GM10248 (cell line): ENCODE results near the gene TMCO4.

Experiments used
- CTCF ChIA-PET: fragments of 300-600 bp; sonication (Branson Sonifier 250); formaldehyde crosslinking; extraction: SDS; loops from one replicate; lab custom pipeline; 2021; ENCODE audit warnings: antibody characterized with exemption; lab: Yijun Ruan, JAX
- POLR2A ChIA-PET: fragments of 350-650 bp; sonication (Branson Sonifier 250); formaldehyde crosslinking; extraction: SDS; loops from one replicate; lab custom pipeline; 2020; ENCODE audit warnings: antibody characterized with exemption; lab: Yijun Ruan, JAX
- DNase-seq: peaks from one replicate; pipeline ENCODE4 v3.0.0; 2012; ENCODE audit errors: extremely low spot score
- CTCF ChIP-seq: IDR thresholded peaks from 2 replicates; pipeline ENCODE4 v1.5.1; 2012; ENCODE audit warnings: mild to moderate bottlenecking, low read depth; ENCODE audit errors: extremely low read depth, missing control alignments, control extremely low read depth

The TMCO4 gene

DNA sequence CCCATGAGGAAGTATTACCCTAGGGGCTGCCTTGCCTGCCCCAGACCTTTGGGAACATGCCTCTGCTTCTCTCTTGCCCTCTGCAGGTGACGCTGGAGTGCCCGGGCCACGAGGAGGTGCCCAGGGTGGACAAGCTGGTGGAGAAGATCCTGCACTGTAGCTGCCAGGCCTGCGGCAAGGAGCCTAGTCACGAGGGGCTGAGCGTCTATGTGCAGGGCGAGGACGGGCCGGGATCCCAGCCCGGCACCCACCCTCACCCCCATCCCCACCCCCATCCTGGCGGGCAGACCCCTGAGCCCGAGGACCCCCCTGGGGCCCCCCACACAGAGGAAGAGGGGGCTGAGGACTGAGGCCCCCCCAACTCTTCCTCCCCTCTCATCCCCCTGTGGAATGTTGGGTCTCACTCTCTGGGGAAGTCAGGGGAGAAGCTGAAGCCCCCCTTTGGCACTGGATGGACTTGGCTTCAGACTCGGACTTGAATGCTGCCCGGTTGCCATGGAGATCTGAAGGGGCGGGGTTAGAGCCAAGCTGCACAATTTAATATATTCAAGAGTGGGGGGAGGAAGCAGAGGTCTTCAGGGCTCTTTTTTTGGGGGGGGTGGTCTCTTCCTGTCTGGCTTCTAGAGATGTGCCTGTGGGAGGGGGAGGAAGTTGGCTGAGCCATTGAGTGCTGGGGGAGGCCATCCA, 142.8 kb downstream of the TMCO4 start:
- DNase-seq = no peak
- no peak for TF ChIP-seq CTCF
- CTCF ChIA-PET = interaction anchor here (1.4 kb wide), 1 partner anchor 1060 kb away, joined by 3 read pairs; no protein-coding TSS in a partner anchor
- POLR2A ChIA-PET = interaction anchor here (0.5 kb wide), 1 partner anchor 736 kb away, joined by 3 read pairs; no protein-coding TSS in a partner anchor

- ChIA-PET CTCF (interaction anchor here (1.4 kb wide), 1 partner anchor 1059 kb away, joined by 3 read pairs; no protein-coding TSS in a partner anchor), POLR2A (no interaction called here)
- no peak for DNase-seq
- TF ChIP-seq CTCF = no peak
These were observed 143.5 kb downstream of the TMCO4 start for GRCh38 chr1:19656134-19656779.

DNA sequence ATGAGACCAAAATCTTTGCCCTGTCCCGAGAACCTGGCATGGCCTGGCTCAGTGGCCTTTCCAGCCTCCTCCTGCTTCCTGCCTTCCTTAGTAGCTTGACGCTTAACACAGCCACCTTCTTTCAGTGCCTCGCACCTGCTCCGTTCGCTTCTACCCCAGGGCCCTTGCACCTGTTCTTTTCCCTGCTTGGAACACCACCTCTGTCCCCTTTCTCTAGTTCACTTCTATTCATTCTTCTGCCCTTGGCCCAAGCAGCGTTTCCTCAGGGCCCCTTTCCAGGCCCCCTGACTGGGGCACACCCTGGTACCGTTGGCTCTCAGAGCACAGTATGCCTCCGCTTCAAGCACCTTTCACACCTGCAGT, 144.0 kb downstream of the TMCO4 start:
- no peak for DNase-seq
- ChIA-PET POLR2A (no interaction called here), CTCF (interaction anchor here (1.4 kb wide), 1 partner anchor 1058 kb away, joined by 3 read pairs; no protein-coding TSS in a partner anchor)
- TF ChIP-seq CTCF = no peak

DNA sequence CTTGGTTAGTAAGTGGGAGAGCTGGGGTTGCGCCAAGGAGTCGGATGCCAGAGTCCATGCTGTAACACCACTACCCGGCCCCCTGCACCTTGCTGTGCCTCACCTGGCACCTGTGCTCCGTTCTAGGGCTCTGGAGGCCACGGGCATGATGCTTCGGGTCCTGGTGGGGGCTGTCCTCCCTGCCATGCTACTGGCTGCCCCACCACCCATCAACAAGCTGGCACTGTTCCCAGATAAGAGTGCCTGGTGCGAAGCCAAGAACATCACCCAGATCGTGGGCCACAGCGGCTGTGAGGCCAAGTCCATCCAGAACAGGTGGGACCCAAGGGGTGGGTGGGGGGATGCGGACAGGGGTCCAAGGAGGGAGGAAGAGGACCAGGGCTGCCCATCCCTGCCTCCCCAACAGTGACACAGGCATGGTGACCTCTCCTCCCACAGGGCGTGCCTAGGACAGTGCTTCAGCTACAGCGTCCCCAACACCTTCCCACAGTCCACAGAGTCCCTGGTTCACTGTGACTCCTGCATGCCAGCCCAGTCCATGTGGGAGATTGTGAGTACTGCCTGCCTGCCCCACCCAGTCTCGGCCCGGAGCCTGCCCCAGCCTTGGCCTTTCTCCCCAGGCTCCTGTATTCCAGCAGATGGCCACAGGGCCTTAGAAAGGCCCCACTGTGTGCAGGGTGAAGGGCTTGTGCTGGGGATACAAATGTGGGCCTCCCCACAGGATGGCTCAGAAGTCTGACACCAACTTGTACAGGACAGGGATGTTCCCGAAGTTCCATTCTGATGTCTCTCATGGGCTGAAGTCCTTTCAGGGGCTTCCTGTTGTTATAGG, 144.6 kb downstream of the TMCO4 start:
- DNase-seq = no peak

GRCh38 chr1:19654386-19654785, 145.3 kb downstream of the TMCO4 start:
- DNase-seq = no peak
- POLR2A ChIA-PET = no interaction called here
- CTCF ChIA-PET = interaction anchor here (0.6 to 4.6 kb wide), 21 partner anchors 8 to 1057 kb away, joined by 3 to 46 read pairs (median 4); partner anchors contain the start of gene HTR6
- TF ChIP-seq CTCF = no peak

More for the DNA sequence above, 144.6 kb downstream of the TMCO4 start:
- POLR2A ChIA-PET = no interaction called here
- no peak for TF ChIP-seq CTCF
- CTCF ChIA-PET = interaction anchor here (1.0 to 4.6 kb wide), 11 partner anchors 7 to 293 kb away, joined by 3 to 46 read pairs (median 5); partner anchors contain the start of gene HTR6
